AG04449 (cell line): ENCODE data around the gene PDIA3.
"Not testable (repeated sequence)": the region's sequence is repeated elsewhere in the genome, so short reads cannot be mapped to it uniquely, and the experiment has no call there.

Experiments
- CTCF ChIA-PET: fragments of 350-600 bp; formaldehyde crosslinking; extraction: SDS; loops from one replicate; lab custom pipeline; 2021; ENCODE audit warnings: antibody characterized with exemption; lab: Yijun Ruan, JAX
- POLR2A ChIA-PET: fragments of 400-600, 350-600 bp; formaldehyde crosslinking; extraction: SDS; loops from one replicate; lab custom pipeline; 2020; ENCODE audit warnings: antibody characterized with exemption, inconsistent platforms; lab: Yijun Ruan, JAX
- DNase-seq: peaks from one replicate; pipeline ENCODE4 v3.0.0-alpha.2; 2010; ENCODE audit warnings: low read depth, low spot score
- H3K4me3 ChIP-seq: 2 replicates; pipeline ENCODE4 v1.5.1; 2011; ENCODE audit warnings: low read depth, mild to moderate bottlenecking, control low read depth, low read length
- TF ChIP-seq, protein P1 (sequence below): IDR thresholded peaks from one replicate; pipeline ENCODE4 v1.5.1; 2011; ENCODE audit warnings: mild to moderate bottlenecking, moderate library complexity, low read length, control low read depth, inconsistent platforms; ENCODE audit not compliant: insufficient read depth; ENCODE audit errors: missing control alignments

The PDIA3 gene

DNA sequence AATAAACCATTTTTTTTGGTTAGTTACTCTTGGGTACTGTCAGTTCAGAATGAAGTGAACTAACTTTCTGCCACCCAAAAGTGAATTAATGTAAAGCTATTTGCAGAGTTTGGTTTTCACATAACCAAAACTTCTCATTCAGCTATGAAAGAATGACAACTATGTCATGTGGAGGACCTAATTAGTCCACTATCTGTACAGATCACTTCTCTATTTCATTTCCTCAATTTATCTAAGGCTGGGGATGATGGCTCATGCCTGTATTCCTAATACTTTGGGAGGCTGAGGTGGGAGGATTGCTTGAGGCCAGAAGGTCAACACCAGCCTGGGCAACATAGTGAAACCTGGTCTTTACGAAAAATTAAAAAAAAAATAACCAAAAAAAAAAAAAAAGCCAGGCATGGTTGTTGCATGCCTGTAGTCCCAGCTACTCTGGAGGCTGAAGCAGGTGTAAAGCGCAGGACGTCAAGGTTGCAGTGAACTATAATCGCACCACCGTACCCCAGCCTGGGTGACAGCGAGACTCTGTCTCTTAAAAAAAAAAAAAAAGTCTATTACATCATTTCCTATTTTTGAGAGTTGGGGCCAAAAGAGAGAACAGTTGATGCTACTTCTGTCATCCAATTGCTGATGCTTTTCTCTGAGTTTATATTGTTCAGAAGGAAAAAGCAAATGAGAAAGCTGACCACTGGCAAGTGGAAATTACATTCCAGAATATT lies 62.9 kb downstream of the PDIA3 start:
- no peak for DNase-seq

DNA sequence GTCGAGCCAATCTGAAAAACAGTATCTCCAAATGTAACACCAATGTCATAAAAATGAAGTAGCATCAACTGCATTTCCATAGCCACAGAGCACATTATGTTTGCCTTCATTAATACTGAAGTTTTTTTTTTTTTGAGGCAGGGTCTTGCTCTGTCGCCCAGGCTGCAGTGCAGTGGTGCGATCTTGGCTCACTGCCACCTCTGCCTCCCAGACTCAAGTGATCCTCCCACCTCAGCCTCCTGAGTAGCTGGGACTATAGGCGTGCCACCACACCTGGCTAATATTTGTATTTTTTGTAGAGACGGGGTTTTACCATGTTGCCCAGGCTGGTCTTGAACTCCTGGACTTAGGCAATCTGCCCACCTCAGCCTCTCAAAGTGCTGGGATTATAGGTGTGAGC lies 68.8 kb downstream of the PDIA3 start:
- DNase-seq, H3K4me3 ChIP-seq, CTCF ChIA-PET, POLR2A ChIA-PET: not testable (repeated sequence)

More for the DNA sequence above, 62.9 kb downstream of the PDIA3 start:
- TF ChIP-seq, protein P1, sequence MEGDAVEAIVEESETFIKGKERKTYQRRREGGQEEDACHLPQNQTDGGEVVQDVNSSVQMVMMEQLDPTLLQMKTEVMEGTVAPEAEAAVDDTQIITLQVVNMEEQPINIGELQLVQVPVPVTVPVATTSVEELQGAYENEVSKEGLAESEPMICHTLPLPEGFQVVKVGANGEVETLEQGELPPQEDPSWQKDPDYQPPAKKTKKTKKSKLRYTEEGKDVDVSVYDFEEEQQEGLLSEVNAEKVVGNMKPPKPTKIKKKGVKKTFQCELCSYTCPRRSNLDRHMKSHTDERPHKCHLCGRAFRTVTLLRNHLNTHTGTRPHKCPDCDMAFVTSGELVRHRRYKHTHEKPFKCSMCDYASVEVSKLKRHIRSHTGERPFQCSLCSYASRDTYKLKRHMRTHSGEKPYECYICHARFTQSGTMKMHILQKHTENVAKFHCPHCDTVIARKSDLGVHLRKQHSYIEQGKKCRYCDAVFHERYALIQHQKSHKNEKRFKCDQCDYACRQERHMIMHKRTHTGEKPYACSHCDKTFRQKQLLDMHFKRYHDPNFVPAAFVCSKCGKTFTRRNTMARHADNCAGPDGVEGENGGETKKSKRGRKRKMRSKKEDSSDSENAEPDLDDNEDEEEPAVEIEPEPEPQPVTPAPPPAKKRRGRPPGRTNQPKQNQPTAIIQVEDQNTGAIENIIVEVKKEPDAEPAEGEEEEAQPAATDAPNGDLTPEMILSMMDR: no peak
- ChIA-PET POLR2A (interaction anchor here (2.0 kb wide), 1 partner anchor 9 kb away, joined by 5 read pairs; the partner anchor contains the start of genes HYPK and SERINC4), CTCF (interaction anchor here (0.8 to 1.2 kb wide), 3 partner anchors 12 to 31 kb away, joined by 3 to 4 read pairs (median 3); no protein-coding TSS in a partner anchor)
- no peak overlapping the region for H3K4me3 ChIP-seq

DNA sequence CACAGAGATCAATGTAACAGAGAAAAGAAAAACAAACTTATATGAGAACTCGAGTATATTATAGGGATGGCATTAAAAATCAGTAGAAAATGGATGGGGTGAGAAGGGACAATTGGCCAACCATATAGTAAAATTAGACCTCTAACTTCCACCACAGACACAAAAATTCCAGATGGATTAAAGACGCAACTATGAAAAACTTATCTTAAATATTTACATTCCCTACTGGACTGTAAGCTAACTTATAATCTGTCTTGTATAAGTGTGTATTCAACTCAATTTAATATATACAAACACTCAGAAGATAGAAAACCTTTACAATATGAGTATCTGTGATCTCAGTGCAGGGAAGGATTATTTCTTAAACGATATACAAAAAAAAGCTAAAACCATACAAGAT lies 75.3 kb downstream of the PDIA3 start:
- CTCF ChIA-PET: interaction anchor here (0.9 to 1.1 kb wide), 2 partner anchors 12 to 13 kb away, joined by 3 to 4 read pairs; no protein-coding TSS in a partner anchor
- no peak for DNase-seq
- POLR2A ChIA-PET: no interaction called here
- TF ChIP-seq, protein P1: no peak
- no peak overlapping the region for H3K4me3 ChIP-seq
